NCI-H1694 (cell line): Measurements from ENCODE around the gene CERS1.

ENCODE experiments used
- DNase-seq: peaks from one replicate; lab custom pipeline; 2025; lab: John Stamatoyannopoulos, UW

CERS1 gene

GRCh38 chr19:18870531-18871172, 25.3 kb downstream of the CERS1 start:
- no peak for DNase-seq

DNA sequence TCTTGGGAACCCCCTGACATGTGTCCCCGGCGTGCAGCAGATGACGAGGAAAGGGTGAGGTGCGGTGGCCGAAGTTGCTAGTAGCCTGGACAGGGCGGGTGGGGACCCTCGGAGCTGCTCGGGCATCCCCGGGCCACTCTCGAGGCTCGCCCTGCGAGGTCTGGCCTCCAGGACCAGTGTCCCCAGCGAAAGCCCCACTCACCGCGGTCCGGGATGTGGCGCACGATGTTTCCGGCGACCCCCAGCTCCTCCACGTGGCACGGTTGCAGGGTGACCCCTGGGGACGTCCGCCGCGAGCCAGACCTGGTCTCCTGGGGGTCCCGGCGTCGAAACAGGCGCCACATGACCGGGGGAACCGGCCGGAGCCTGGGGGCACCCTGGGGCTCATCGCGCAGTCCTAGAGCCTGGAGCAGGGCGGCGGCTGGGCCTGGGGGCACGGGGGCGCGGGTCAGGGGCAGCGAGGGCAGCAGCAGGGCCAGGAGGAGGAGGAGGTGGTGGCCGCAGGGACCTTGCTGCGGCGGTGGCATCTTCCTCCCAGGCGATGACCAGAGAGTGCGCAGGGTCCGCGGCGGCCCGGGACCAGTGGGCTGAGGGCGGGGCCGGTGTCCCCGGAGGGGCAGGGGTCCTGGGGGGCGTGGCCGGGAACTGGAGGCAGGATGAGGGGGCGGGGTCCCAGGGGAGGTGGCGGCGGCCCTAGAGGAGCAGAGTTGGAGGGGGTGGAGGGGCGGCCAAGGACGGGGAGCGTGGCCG, 26.0 kb downstream of the CERS1 start:
- DNase-seq = no peak

DNA sequence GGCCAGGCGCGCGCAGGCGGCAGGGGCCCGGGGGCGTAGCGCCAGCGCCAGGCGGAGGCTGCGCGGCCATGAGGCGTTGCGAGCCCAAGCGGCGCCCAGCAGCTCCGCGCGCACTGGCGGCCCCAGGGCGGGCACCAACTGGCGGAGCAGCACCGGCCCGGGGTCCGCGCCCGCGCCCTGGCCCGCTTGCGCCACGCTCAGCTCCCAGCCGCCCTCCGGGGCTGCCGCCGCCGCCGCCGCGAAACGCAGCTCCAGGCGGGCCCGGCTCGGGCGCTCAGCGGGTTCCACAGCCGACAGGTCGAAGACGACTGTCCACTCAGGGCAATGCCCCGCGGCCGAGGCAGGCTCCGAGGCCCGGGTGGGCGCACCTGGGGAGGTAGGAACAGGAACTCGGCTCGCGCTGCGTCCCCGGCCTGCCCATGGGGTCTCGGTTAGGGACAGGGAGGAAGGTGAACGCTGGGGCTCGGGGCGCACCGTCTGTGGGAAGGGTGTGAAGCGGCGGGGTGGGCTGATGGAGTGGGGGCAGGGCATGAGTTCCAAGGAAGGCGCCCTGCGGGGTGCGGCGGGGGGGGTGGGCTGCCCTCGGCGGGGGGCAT, 26.8 kb downstream of the CERS1 start:
- DNase-seq = no peak

GRCh38 chr19:18868380-18869022, 27.5 kb downstream of the CERS1 start:
- DNase-seq = no peak

DNA sequence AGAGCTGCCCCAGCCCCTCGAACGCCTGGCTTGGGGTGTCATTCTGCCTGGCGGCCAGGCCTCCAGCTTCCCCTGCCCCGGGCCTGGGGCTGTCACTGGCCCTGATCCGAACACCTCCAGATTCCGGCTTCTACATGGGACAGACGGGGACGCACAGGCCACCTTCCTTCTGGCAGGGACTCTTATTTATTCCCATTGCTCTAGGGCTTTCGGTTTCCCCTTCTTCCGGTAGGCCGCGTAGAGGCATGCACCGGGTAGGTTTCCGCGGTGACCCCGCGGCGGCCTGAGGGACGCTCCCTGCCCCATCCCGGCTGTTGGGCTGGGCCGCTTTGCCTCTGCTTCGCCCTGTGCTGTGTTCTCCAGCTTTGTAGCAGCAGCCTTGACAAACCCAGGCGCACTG, 28.2 kb downstream of the CERS1 start:
- DNase-seq = no peak

- no peak for DNase-seq
Measured at GRCh38 chr19:18867199-18867598, 28.8 kb downstream of the CERS1 start.

DNA sequence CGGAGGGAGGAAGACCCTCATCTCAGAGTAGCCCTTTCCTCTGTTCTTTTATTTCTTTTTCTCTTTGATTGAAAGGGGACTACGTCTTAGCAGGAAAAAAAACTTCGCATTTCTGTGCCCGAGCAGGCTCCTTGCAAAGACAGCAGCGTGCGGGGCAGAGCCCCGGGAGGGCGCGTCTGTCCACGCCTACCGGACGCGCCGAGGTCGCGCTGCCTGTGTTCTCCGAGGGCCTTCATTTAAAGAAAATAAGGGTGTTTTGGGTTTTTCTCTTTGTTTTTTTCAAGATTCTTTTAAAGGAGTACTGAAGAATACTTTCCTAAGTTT, 29.2 kb downstream of the CERS1 start:
- no peak for DNase-seq

GRCh38 chr19:18865973-18866799, 29.8 kb downstream of the CERS1 start:
- DNase-seq = no peak

DNA sequence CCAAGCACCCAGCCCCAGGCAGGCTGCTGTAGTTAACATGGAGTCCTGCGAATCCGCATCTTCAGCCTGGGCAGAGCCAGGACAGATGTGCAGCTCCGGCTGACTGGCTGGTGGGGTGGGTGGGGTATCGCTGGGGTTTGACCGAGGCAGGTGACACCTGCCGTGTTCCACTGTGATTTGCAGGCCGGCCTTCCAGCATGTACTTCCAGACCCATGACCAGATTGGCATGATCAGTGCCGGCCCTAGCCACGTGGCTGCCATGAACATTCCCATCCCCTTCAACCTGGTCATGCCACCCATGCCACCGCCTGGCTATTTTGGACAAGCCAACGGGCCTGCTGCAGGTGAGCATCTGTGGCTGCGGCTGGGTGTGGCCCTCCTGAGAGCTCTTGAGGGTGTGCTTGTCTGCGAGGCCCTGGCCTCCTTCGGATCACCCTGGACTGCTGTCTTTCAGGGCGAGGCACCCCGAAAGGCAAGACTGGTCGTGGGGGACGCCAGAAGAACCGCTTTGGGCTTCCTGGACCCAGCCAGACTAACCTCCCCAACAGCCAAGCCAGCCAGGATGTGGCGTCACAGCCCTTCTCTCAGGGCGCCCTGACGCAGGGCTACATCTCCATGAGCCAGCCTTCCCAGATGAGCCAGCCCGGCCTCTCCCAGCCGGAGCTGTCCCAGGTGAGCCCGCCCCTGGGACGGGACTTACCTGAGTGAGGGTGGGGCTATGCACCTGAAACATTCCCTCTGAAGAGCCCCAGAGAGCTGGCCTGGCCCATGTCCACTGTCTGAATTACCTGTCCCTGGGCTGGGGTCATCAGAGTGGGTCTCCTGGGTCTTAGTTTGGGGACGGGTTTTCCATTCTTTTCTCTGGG, 30.6 kb downstream of the CERS1 start:
- DNase-seq = no peak

DNA sequence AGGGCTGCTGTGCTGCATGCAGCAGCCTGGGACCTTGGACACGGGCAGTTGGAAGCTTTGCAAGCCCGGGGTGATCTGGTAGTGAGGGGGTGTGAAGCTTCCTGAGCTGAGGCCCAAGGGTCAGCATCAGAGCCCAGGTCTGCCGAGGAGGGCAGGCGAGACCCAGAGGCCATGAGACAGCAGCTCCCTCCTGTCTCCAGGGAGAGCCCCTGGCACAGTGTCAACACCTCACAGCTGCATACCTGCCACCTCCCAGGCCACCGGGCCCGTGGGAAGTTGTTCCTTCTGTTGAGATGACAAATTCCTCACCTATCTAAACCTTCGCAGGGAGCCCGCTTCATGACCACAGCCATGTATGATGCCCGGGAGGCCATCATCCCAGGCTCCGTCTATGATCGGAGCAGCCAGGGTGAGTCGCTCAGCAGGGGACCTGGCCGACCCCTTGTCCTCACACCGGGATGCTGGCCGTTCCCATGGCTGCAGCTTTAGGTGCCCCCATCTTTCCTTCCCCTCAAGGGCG, 32.1 kb downstream of the CERS1 start:
- DNase-seq = no peak

DNA sequence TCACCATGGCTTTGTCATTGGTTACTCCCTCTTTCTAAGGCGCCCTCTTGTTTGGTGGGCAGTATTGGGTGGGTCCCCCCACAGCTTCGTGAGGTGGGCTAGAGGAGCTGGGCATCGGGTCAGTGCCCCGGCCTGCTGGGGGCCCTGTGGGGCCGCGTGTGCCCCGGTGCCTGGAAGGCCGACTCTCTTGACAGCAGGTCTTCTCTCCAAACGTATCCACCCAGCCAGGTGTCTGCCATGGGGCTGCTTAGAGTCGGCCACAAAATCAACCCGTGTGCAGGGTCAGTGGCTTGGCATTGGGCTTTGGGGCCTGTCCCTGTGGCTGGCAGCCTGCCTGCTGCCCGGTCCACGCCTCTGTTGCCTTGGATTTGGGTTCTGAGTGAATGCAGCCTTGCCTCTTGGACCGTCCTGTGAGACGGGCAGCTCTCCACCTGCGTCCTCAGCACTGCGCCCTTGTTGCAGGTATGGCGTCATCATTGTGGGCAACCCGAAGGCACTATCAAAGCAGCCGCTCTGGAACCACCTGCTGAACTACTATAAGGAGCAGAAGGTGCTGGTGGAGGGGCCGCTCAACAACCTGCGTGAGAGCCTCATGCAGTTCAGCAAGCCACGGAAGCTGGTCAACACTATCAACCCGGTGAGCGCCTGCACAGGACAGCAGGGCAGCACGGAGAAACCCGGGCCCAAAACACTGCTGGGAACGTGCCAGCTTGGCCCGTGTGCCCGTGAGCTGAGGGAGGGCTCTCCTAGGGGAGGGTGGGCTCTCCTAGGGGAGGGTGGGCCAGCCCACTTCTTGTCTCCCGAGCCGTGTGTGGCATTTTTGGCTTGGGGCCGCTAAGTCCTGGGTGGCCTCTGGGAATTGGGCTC, 32.7 kb downstream of the CERS1 start:
- DNase-seq = no peak

DNA sequence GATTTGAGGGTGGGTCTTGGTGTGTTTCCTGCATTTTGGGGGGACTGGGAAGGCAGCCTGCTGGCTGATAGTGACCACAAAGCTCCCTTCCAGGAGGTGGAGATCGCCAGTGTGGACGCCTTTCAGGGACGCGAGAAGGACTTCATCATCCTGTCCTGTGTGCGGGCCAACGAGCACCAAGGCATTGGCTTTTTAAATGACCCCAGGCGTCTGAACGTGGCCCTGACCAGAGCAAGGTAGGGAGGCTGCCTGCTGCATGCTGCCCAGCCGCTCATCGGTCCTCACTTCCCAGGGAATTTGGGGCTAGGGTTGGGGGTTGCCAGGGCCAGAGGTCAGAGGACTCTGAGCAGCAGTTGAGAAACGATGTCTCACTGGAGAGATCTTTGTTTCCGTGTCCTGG, 34.0 kb downstream of the CERS1 start:
- DNase-seq = no peak

DNA sequence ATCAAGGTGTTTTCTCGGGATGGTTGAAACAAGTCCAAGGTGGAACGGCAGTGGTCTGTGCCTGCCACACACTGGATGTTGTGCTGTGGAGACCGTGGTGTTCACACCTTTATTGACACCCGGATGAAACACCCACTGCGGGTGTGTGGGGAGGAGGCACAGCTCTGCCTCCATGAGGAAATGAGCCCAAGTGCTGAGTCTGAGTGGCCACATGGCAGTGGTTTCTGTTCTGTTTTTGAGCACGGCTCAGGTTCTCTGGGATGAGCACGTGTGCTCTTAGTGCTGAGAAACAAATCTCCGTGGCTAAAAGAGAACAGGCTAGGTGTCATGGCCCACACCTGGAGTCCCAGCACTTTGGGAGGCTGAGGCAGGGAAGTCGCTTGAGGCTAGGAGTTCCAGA, 34.7 kb downstream of the CERS1 start:
- no peak for DNase-seq

- no peak for DNase-seq
Measured at GRCh38 chr19:18860725-18861124, 35.2 kb downstream of the CERS1 start.

- no peak for DNase-seq
Measured at GRCh38 chr19:18860302-18860700, 35.7 kb downstream of the CERS1 start.

DNA sequence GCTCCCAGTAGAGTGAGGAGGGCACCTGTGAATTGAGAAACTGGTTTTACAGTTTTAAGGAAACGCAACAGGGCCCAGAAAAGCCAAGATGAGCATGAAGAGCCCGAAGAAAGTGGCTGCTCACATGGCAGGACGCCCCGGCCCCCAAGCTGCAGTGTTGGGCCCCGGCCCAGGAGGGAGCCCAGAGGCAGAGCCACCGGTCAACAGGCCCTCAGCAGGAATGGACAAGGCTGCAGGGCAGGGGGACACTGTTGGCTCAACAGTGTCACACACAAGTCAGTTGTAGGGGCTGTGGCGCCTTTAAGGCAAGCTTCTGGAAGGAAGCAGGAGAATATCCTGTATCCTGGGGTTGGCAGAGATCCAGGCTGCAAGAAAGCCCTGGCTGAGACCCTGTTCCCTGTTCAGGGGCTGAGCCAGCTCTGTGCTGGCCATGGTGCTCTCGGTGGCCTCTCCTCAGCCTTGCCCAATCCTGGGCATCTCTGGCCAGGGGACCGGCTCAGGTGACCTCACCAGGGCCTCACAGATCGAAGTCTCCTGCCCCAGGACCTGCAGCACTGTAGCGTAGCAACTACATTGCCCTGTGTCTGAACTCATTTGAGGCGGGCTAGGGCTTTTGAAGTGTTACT, 36.2 kb downstream of the CERS1 start:
- no peak for DNase-seq

DNA sequence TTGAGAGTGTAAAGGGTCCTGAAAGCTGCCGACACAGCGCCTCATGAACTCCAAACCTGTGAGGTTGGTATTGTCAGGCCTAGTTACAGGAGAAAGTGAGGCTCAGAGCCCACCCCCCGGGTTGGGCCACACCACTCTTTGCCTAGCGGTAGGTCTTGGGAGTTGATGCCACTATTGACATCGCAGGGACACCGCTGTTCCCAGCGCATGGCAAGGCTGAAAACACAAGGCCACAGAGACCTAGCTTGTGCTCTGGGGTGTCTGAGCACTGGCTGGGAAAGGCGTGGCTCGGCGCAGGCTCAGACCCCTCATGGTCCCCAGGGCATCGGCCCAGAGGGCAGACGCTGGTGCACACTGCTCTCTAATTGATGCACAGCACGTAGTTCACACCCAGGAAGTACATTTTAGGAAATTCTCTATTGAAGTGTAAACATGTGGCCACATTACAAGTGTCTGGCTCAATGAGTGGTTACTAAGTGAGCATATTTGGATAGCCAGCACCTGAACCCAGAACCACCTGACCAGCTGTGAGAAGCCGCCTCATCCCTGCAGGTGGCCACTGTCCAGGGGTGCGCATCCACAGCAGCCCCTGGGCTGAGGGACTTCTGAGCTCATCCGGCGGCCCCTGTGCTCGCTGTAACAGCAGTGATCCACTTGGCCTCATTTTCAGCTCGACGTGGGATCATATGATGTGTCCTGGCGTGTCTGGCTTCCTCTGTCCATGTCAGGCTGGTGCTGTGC, 36.9 kb downstream of the CERS1 start:
- DNase-seq = no peak

GRCh38 chr19:18857223-18857622, 38.7 kb downstream of the CERS1 start:
- no peak for DNase-seq
